ENCODE results near the gene PTGER4. TPM values are rescaled to one million over a fixed set of nuclear protein-coding genes. Genes with fewer than 3 reads are reported as not detected.

PTGER4 gene
- total RNA-seq, 1 experiment from 2014 or later: 15.7 TPM

GRCh38 chr5:40688996-40689395 is 9.3 kb downstream of the PTGER4 start:
- CTCF ChIA-PET: interaction anchor here (0.5 to 1.5 kb wide), 7 partner anchors 9 to 1040 kb away, joined by 3 to 8 read pairs (median 3); partner anchors contain the start of gene PTGER4
- no peak overlapping the region for H3K4me3 ChIP-seq
- no peak overlapping the region for H3K4me2 ChIP-seq
- no peak overlapping the region for H2AFZ ChIP-seq
- H3F3A ChIP-seq (ENCODE audit: insufficient read depth, low read depth): no peaks in the 10 kb centered on the region
- H3K9me3 ChIP-seq (ENCODE audit: insufficient read depth, low read depth): peaks cover 3% of the 10 kb centered on the region; the same call in 1 of the 2 replicates
- H4K20me1 ChIP-seq (ENCODE audit: insufficient read depth): no peaks in the 10 kb centered on the region
- TSS peak; percentile 48 for BruUV-seq (replicated peaks)
- no peak for TF ChIP-seq CTCF (conservative IDR thresholded peaks at IDR 0.05)
- TF ChIP-seq EZH2 (IDR thresholded peaks at IDR 0.05; ENCODE audit: low read depth): no peak
- peaks cover 37% of the 10 kb centered on the region for H3K36me3 ChIP-seq (ENCODE audit: low read depth)
- intact Hi-C loops (cut with micrococcal nuclease; ENCODE audit: unreplicated experiment): loop anchor here (1.0 to 5.0 kb wide), 11 partner anchors 170 to 1110 kb away; no protein-coding TSS in a partner anchor
- peaks cover 45% of the 10 kb centered on the region for H3K4me1 ChIP-seq (replicated peaks; ENCODE audit: insufficient read depth)
- no peaks in the 10 kb centered on the region for H3K27me3 ChIP-seq (ENCODE audit: insufficient read depth, low read depth)
- POLR2A ChIA-PET (ENCODE audit: unreplicated experiment): interaction anchor here (0.7 kb wide), 3 partner anchors 400 to 1039 kb away, joined by 5 to 8 read pairs (median 6); no protein-coding TSS in a partner anchor
- no peaks in the 10 kb centered on the region for H3K9me2 ChIP-seq (ENCODE audit: insufficient read depth)
- H3K79me2 ChIP-seq (ENCODE audit: low read depth): peaks cover 44% of the 10 kb centered on the region
- H3K27ac ChIP-seq: peak overlapping the region; percentile 30
- no peak for DNase-seq

- ChIA-PET CTCF (interaction anchor here (0.5 to 1.5 kb wide), 8 partner anchors 10 to 1040 kb away, joined by 3 to 8 read pairs (median 3); partner anchors contain the start of gene PTGER4), POLR2A (ENCODE audit: unreplicated experiment) (interaction anchor here (0.6 to 0.7 kb wide), 4 partner anchors 400 to 1083 kb away, joined by 5 to 8 read pairs (median 6); no protein-coding TSS in a partner anchor)
- H3K4me3 ChIP-seq: no peak overlapping the region
- H3F3A ChIP-seq (ENCODE audit: insufficient read depth, low read depth): no peaks in the 10 kb centered on the region
- H3K4me2 ChIP-seq: no peak overlapping the region
- H3K4me1 ChIP-seq (replicated peaks; ENCODE audit: insufficient read depth): peaks cover 40% of the 10 kb centered on the region
- H3K27ac ChIP-seq: peak overlapping the region; percentile 30
- H4K20me1 ChIP-seq (ENCODE audit: insufficient read depth): no peaks in the 10 kb centered on the region
- H3K36me3 ChIP-seq (ENCODE audit: low read depth): peaks cover 42% of the 10 kb centered on the region
- H3K9me2 ChIP-seq (ENCODE audit: insufficient read depth): no peaks in the 10 kb centered on the region
- peak; percentile 63 to 93 for DNase-seq
- H3K9me3 ChIP-seq (ENCODE audit: insufficient read depth, low read depth): peaks cover 3% of the 10 kb centered on the region; the same call in 1 of the 2 replicates
- intact Hi-C loops (cut with micrococcal nuclease; ENCODE audit: unreplicated experiment): loop anchor here (2.0 to 5.0 kb wide), 5 partner anchors 171 to 1041 kb away; no protein-coding TSS in a partner anchor
- H3K27me3 ChIP-seq (ENCODE audit: insufficient read depth, low read depth): no peaks in the 10 kb centered on the region
- TF ChIP-seq EZH2 (IDR thresholded peaks at IDR 0.05; ENCODE audit: low read depth) (no peak), CTCF (conservative IDR thresholded peaks at IDR 0.05) (no peak)
- H2AFZ ChIP-seq: no peak overlapping the region
- H3K79me2 ChIP-seq (ENCODE audit: low read depth): peaks cover 40% of the 10 kb centered on the region
- no TSS peak for BruUV-seq (replicated peaks)
Observed at GRCh38 chr5:40689438-40689837, 9.7 kb downstream of the PTGER4 start.

- H2AFZ ChIP-seq: no peak overlapping the region
- H3K9me3 ChIP-seq (ENCODE audit: insufficient read depth, low read depth): peaks cover 9% of the 10 kb centered on the region
- BruUV-seq (replicated peaks): no TSS peak
- peaks cover 47% of the 10 kb centered on the region for H3K36me3 ChIP-seq (ENCODE audit: low read depth)
- H3K4me2 ChIP-seq: no peak overlapping the region
- peaks cover 32% of the 10 kb centered on the region for H3K79me2 ChIP-seq (ENCODE audit: low read depth)
- no peaks in the 10 kb centered on the region for H3F3A ChIP-seq (ENCODE audit: insufficient read depth, low read depth)
- H3K4me3 ChIP-seq: no peak overlapping the region
- no peak for DNase-seq
- H3K4me1 ChIP-seq (replicated peaks; ENCODE audit: insufficient read depth): peaks cover 32% of the 10 kb centered on the region
- ChIA-PET POLR2A (ENCODE audit: unreplicated experiment) (interaction anchor here (0.7 kb wide), 1 partner anchor 282 kb away, joined by 6 read pairs; no protein-coding TSS in a partner anchor), CTCF (interaction anchor here (0.6 to 1.3 kb wide), 3 partner anchors 23 to 185 kb away, joined by 3 to 5 read pairs (median 3); no protein-coding TSS in a partner anchor)
- peak overlapping the region; percentile 30; the same call in 1 of the 2 replicates for H3K27ac ChIP-seq
- no peak for TF ChIP-seq CTCF (conservative IDR thresholded peaks at IDR 0.05)
- no peak for TF ChIP-seq EZH2 (IDR thresholded peaks at IDR 0.05; ENCODE audit: low read depth)
- H4K20me1 ChIP-seq (ENCODE audit: insufficient read depth): no peaks in the 10 kb centered on the region
- H3K9me2 ChIP-seq (ENCODE audit: insufficient read depth): no peaks in the 10 kb centered on the region
- no peaks in the 10 kb centered on the region for H3K27me3 ChIP-seq (ENCODE audit: insufficient read depth, low read depth)
- intact Hi-C loops (cut with micrococcal nuclease; ENCODE audit: unreplicated experiment): loop anchor here (1.0 kb wide), 1 partner anchor 46 kb away; no protein-coding TSS in a partner anchor
Observed at GRCh38 chr5:40690267-40690666, 10.6 kb downstream of the PTGER4 start.

All from PC-9 (cell line).